Natural killer cell (primary cell): ENCODE measurements around the gene DNAI2. TPM values are rescaled to one million over a fixed set of nuclear protein-coding genes. Genes with fewer than 3 reads are reported as not detected.

Experiments
- ATAC-seq, 3 donors: fragments of 150-1000 bp in 2 of 3; fragments of 200-7000 bp in 1 of 3; cut with Tn5 transposase; 1 replicate in 1 of 3; 2 replicates in 2 of 3; pipeline ENCODE4 v1.10.0; 2021; ENCODE audit warnings: mild to moderate bottlenecking in 2 of 3, moderate library complexity in 2 of 3
- DNase-seq, 2 donors: peaks; one replicate each; pipeline versions ENCODE4 v3.0.0 to v3.0.0-alpha.2; 2013 to 2021; ENCODE audit warnings: mixed read lengths in 1 of 2
- H3K27ac ChIP-seq: one replicate; pipeline ENCODE4 v1.5.1; 2013; ENCODE audit warnings: mild to moderate bottlenecking, low read length
- H3K27me3 ChIP-seq: one replicate; pipeline ENCODE4 v1.6.1; 2013; ENCODE audit warnings: low read length; ENCODE audit not compliant: control insufficient read depth, insufficient read depth
- H3K36me3 ChIP-seq: one replicate; pipeline ENCODE4 v1.6.1; 2013; ENCODE audit warnings: low read length; ENCODE audit not compliant: control insufficient read depth, insufficient read depth
- H3K4me1 ChIP-seq: one replicate; pipeline ENCODE4 v1.6.1; 2013; ENCODE audit warnings: low read length; ENCODE audit not compliant: control insufficient read depth, insufficient read depth
- H3K4me3 ChIP-seq: one replicate; pipeline ENCODE4 v1.5.1; 2013; ENCODE audit warnings: low read length
- H3K9me3 ChIP-seq: one replicate; pipeline ENCODE4 v1.6.1; 2013; ENCODE audit warnings: low read length; ENCODE audit not compliant: control insufficient read depth, insufficient read depth
- H3K27ac Mint-ChIP-seq, 2 donors: one replicate each; pipeline ENCODE4 v1.8.0; 2022; ENCODE audit warnings: mild to moderate bottlenecking in 2 of 2, mixed read lengths in 2 of 2, moderate library complexity in 1 of 2
- H3K27me3 Mint-ChIP-seq, 2 donors: one replicate each; pipeline ENCODE4 v1.8.0; 2022; ENCODE audit warnings: low read depth in 2 of 2, mixed read lengths in 2 of 2
- H3K36me3 Mint-ChIP-seq: one replicate; pipeline ENCODE4 v1.8.0; 2022; ENCODE audit warnings: mixed read lengths
- H3K4me1 Mint-ChIP-seq, 2 donors: one replicate each; pipeline ENCODE4 v1.8.0; 2022; ENCODE audit warnings: mixed read lengths in 2 of 2
- H3K4me3 Mint-ChIP-seq: one replicate; pipeline ENCODE4 v1.8.0; 2022; ENCODE audit warnings: mild to moderate bottlenecking, moderate library complexity, mixed read lengths
- H3K9me3 Mint-ChIP-seq, 2 donors: one replicate each; pipeline ENCODE4 v1.8.0; 2022; ENCODE audit warnings: mixed read lengths in 2 of 2
- CTCF ChIP-seq: fragments of 200-600 bp; IDR thresholded peaks from one replicate; pipeline ENCODE4 v1.8.0; 2022; ENCODE audit warnings: antibody characterized with exemption
- WGBS: methylation state at CpG from one replicate; pipeline ENCODE4 v1.1.7; 2013; ENCODE audit warnings: missing lambda C conversion rate; ENCODE audit not compliant: insufficient coverage; 5-methylcytosine and 5-hydroxymethylcytosine counted together
- intact Hi-C: fragments of 100-400 bp; cut with micrococcal nuclease; formaldehyde crosslinking; loops from one replicate; pipeline ENCODE4 v1.14.2; 2022
- total RNA-seq, 4 donors: library from RNA; stranded (reverse); fragments of 120-200 nt in 1 of 4; gene quantifications; one replicate each; pipeline versions ENCODE4 v1.2.3 to v1.2.4, GENCODE V29; 2013 to 2022

DNAI2 gene
- total RNA-seq, 3 donors from 2014 or later (not counting 1 experiment from before 2014, with no cell fraction given), result 0.35 to 1.8 (median 1.2) TPM

GRCh38 chr17:74296548-74296936 lies 22.5 kb downstream of the DNAI2 start:
- Histone ChIP-seq H3K36me3 (no peaks in the 10 kb centered on the region), H3K27me3 (no peaks in the 10 kb centered on the region), H3K4me3 (no peak overlapping the region), H3K9me3 (no peaks in the 10 kb centered on the region), H3K27ac (no peak overlapping the region), H3K4me1 (peaks cover 5% of the 10 kb centered on the region)
- Mint-ChIP-seq H3K9me3 (no peaks in the 10 kb centered on the region), H3K27me3 (no peaks in the 10 kb centered on the region), H3K36me3 (no peaks in the 10 kb centered on the region), H3K4me1 (peaks cover 0 to 5% of the 10 kb centered on the region in 2 donors), H3K4me3 (no peak overlapping the region), H3K27ac (no peak overlapping the region)
- intact Hi-C loops, result no loop called here
- DNase-seq (peak in 1 of 2 donors; percentile 68), ATAC-seq (peak; percentile 42 to 61 (median 44))
- WGBS, result 6% methylated on average over 5 of the region's 5 CpGs
- peak; percentile 11 for TF ChIP-seq CTCF

- Mint-ChIP-seq H3K36me3 (no peaks in the 10 kb centered on the region), H3K27me3 (no peaks in the 10 kb centered on the region), H3K27ac (no peak overlapping the region), H3K4me3 (no peak overlapping the region), H3K4me1 (peaks cover 0 to 5% of the 10 kb centered on the region in 2 donors), H3K9me3 (no peaks in the 10 kb centered on the region)
- peaks cover 5% of the 10 kb centered on the region for H3K4me1 ChIP-seq
- H3K36me3 ChIP-seq, result no peaks in the 10 kb centered on the region
- DNase-seq (no peak), ATAC-seq (no peak)
- no peaks in the 10 kb centered on the region for H3K27me3 ChIP-seq
- intact Hi-C loops, result no loop called here
- no peak for TF ChIP-seq CTCF
- no peaks in the 10 kb centered on the region for H3K9me3 ChIP-seq
- H3K27ac ChIP-seq, result no peak overlapping the region
- 82% methylated on average over 4 of the region's 4 CpGs for WGBS
- H3K4me3 ChIP-seq, result no peak overlapping the region
These were observed 23.9 kb downstream of the DNAI2 start for GRCh38 chr17:74297941-74298340.

- H3K9me3 ChIP-seq, result no peaks in the 10 kb centered on the region
- ATAC-seq (no peak), DNase-seq (no peak)
- Mint-ChIP-seq H3K27me3 (no peaks in the 10 kb centered on the region), H3K36me3 (no peaks in the 10 kb centered on the region), H3K4me1 (peaks cover 0 to 5% of the 10 kb centered on the region in 2 donors), H3K4me3 (no peak overlapping the region), H3K9me3 (no peaks in the 10 kb centered on the region), H3K27ac (no peak overlapping the region)
- no peaks in the 10 kb centered on the region for H3K27me3 ChIP-seq
- intact Hi-C loops, result no loop called here
- H3K4me1 ChIP-seq, result peaks cover 5% of the 10 kb centered on the region
- no peak overlapping the region for H3K27ac ChIP-seq
- WGBS, result 94% methylated on average over 7 of the region's 7 CpGs
- no peak overlapping the region for H3K4me3 ChIP-seq
- TF ChIP-seq CTCF, result no peak
- no peaks in the 10 kb centered on the region for H3K36me3 ChIP-seq
These were observed 24.7 kb downstream of the DNAI2 start for GRCh38 chr17:74298778-74299177.
